ENCODE measurements around the gene SIK2. TPM values are rescaled to one million over a fixed set of nuclear protein-coding genes. Genes with fewer than 3 reads are reported as not detected.
A peak's percentile ranks its signal among the peaks of the same experiment; 100 is the strongest.

Gene SIK2
- total RNA-seq, 4 donors from 2014 or later: 20.7 to 35.0 (median 26.8) TPM

GRCh38 chr11:111585371-111585770 lies 16.9 kb upstream of the SIK2 start:
- no peaks in the 10 kb centered on the region for H3K4me1 ChIP-seq
- H3K4me3 ChIP-seq (replicated peaks in 1 of 3): no peak overlapping the region
- no peak for DNase-seq
- H3K9me3 ChIP-seq: no peaks in the 10 kb centered on the region
- H3K36me3 ChIP-seq: no peaks in the 10 kb centered on the region
- 48 to 54% methylated on average over 2 of the region's 2 CpGs for WGBS, 2 donors
- no peaks in the 10 kb centered on the region for H3K27me3 ChIP-seq
- no peak overlapping the region for H3K27ac ChIP-seq
- TF ChIP-seq CTCF (IDR thresholded peaks at IDR 0.05) (no peak), POLR2A (IDR thresholded peaks at IDR 0.05) (no peak)
- intact Hi-C loops (cut with DNase I): no loop called here

- 18 to 24% methylated on average over 1 of the region's 1 CpG for WGBS, 2 donors
- H3K4me3 ChIP-seq (replicated peaks in 1 of 3): no peak overlapping the region
- no peaks in the 10 kb centered on the region for H3K9me3 ChIP-seq
- intact Hi-C loops (cut with DNase I): no loop called here
- H3K27me3 ChIP-seq: no peaks in the 10 kb centered on the region
- no peak overlapping the region for H3K27ac ChIP-seq
- no peaks in the 10 kb centered on the region for H3K4me1 ChIP-seq
- TF ChIP-seq CTCF (IDR thresholded peaks at IDR 0.05) (peak; percentile 10 to 65 (median 52)), POLR2A (IDR thresholded peaks at IDR 0.05) (no peak)
- DNase-seq: peak in 1 of 2 donors; percentile 19
- no peaks in the 10 kb centered on the region for H3K36me3 ChIP-seq
Measured at GRCh38 chr11:111586388-111586831, 15.8 kb upstream of the SIK2 start.

GRCh38 chr11:111589114-111589513 lies 13.1 kb upstream of the SIK2 start:
- no peak overlapping the region for H3K27ac ChIP-seq
- TF ChIP-seq CTCF (IDR thresholded peaks at IDR 0.05) (no peak), POLR2A (IDR thresholded peaks at IDR 0.05) (no peak)
- no peaks in the 10 kb centered on the region for H3K4me1 ChIP-seq
- DNase-seq: no peak
- intact Hi-C loops (cut with DNase I): no loop called here
- 87 to 89% methylated on average over 2 of the region's 2 CpGs for WGBS, 2 donors
- no peak overlapping the region for H3K4me3 ChIP-seq (replicated peaks in 1 of 3)
- no peaks in the 10 kb centered on the region for H3K9me3 ChIP-seq
- H3K36me3 ChIP-seq: no peaks in the 10 kb centered on the region
- H3K27me3 ChIP-seq: no peaks in the 10 kb centered on the region

GRCh38 chr11:111589886-111590499 lies 12.3 kb upstream of the SIK2 start:
- no peaks in the 10 kb centered on the region for H3K4me1 ChIP-seq
- WGBS, 2 donors: 65 to 76% methylated on average over 5 of the region's 5 CpGs
- no peak for TF ChIP-seq CTCF (IDR thresholded peaks at IDR 0.05)
- no peak for TF ChIP-seq POLR2A (IDR thresholded peaks at IDR 0.05)
- no peak overlapping the region for H3K27ac ChIP-seq
- no peaks in the 10 kb centered on the region for H3K9me3 ChIP-seq
- no peak for DNase-seq
- no peaks in the 10 kb centered on the region for H3K36me3 ChIP-seq
- no peak overlapping the region for H3K4me3 ChIP-seq (replicated peaks in 1 of 3)
- intact Hi-C loops (cut with DNase I): no loop called here
- no peaks in the 10 kb centered on the region for H3K27me3 ChIP-seq

GRCh38 chr11:111591187-111591960 lies 10.9 kb upstream of the SIK2 start:
- WGBS, 2 donors: 88 to 89% methylated on average over 4 of the region's 4 CpGs
- Histone ChIP-seq H3K27ac (no peak overlapping the region), H3K9me3 (no peaks in the 10 kb centered on the region), H3K27me3 (no peaks in the 10 kb centered on the region), H3K36me3 (no peaks in the 10 kb centered on the region), H3K4me1 (no peaks in the 10 kb centered on the region), H3K4me3 (replicated peaks in 1 of 3) (no peak overlapping the region)
- intact Hi-C loops (cut with DNase I): no loop called here
- DNase-seq: no peak
- no peak for TF ChIP-seq CTCF (IDR thresholded peaks at IDR 0.05)
- TF ChIP-seq POLR2A (IDR thresholded peaks at IDR 0.05): no peak

Data from thyroid gland (tissue), 4 donors.